Measurements from ENCODE around the gene CALCR. TPM values are rescaled to one million over a fixed set of nuclear protein-coding genes. Genes with fewer than 3 reads are reported as not detected.

CALCR gene
- polyA plus RNA-seq, 2 of the 4 experiments (the other 2 are of a cell fraction) = 0.06 TPM; not detected in 1

- Histone ChIP-seq H3K4me1 (no peaks in the 10 kb centered on the region), H3K9me3 (no peaks in the 10 kb centered on the region), H3K27ac (no peak overlapping the region), H3K4me2 (no peak overlapping the region), H3K4me3 (no peak overlapping the region)
- CTCF ChIA-PET = interaction anchor here (0.6 to 3.8 kb wide), 2 partner anchors 11 to 663 kb away, joined by 3 to 11 read pairs; no protein-coding TSS in a partner anchor
- WGBS (ENCODE audit: missing lambda C conversion rate) = 29% methylated on average over 2 of the region's 2 CpGs
- DNase-seq (ENCODE audit: low read depth in 1 of 2, low spot score in 1 of 2) (no peak), ATAC-seq (no peak), FAIRE-seq (no peak)
- POLR2A ChIA-PET = no interaction called here
- TF ChIP-seq JUN (IDR thresholded peaks at IDR 0.05) (no peak), PBX3 (IDR thresholded peaks at IDR 0.05) (no peak), CHD4 (IDR thresholded peaks at IDR 0.05; ENCODE audit: borderline replicate concordance) (no peak), SMC3 (IDR thresholded peaks at IDR 0.05) (no peak), EHMT2 (IDR thresholded peaks at IDR 0.05; ENCODE audit: low read depth) (no peak), ZFP36 (IDR thresholded peaks at IDR 0.05; ENCODE audit: borderline replicate concordance, partially characterized antibody) (no peak), RNF2 (IDR thresholded peaks at IDR 0.05; ENCODE audit: borderline replicate concordance, low read depth) (no peak), NPAS2 (CRISPR knock-in tag; IDR thresholded peaks at IDR 0.05; ENCODE audit: borderline replicate concordance) (no peak), RARB (CRISPR knock-in tag; IDR thresholded peaks at IDR 0.05) (no peak), HOXA7 (CRISPR knock-in tag; IDR thresholded peaks at IDR 0.05) (no peak), CBX2 (IDR thresholded peaks at IDR 0.05; ENCODE audit: borderline replicate concordance, low read depth) (no peak), REST (IDR thresholded peaks at IDR 0.05) (no peak), CEBPB (IDR thresholded peaks at IDR 0.05) (no peak), RFX5 (IDR thresholded peaks at IDR 0.05) (no peak), ZSCAN20 (CRISPR knock-in tag; IDR thresholded peaks at IDR 0.05) (no peak), RCOR1 (IDR thresholded peaks at IDR 0.05; ENCODE audit: low read depth, low read length) (no peak), E2F6 (IDR thresholded peaks at IDR 0.05; ENCODE audit: borderline replicate concordance, low read depth) (no peak), BCL3 (IDR thresholded peaks at IDR 0.05) (no peak)
Observed at GRCh38 chr7:93432130-93432529, 142.4 kb downstream of the CALCR start.

GRCh38 chr7:93430917-93431588, 143.5 kb downstream of the CALCR start:
- no peak for FAIRE-seq
- no peak for TF ChIP-seq REST (IDR thresholded peaks at IDR 0.05)
- no peak for TF ChIP-seq BCL3 (IDR thresholded peaks at IDR 0.05)
- no peak for TF ChIP-seq ZC3H11A (IDR thresholded peaks at IDR 0.05)
- TF ChIP-seq USF2 (IDR thresholded peaks at IDR 0.05) = no peak
- no peak for TF ChIP-seq KDM5A (IDR thresholded peaks at IDR 0.05)

More at GRCh38 chr7:93430917-93431588, 143.5 kb downstream of the CALCR start:
- no peaks in the 10 kb centered on the region for H3K9me3 ChIP-seq
- ChIA-PET POLR2A (no interaction called here), CTCF (interaction anchor here (3.8 kb wide), 1 partner anchor 12 kb away, joined by 11 read pairs; no protein-coding TSS in a partner anchor)
- no peaks in the 10 kb centered on the region for H3K4me1 ChIP-seq
- H3K4me2 ChIP-seq = no peak overlapping the region
- no peak overlapping the region for H3K27ac ChIP-seq
- WGBS (ENCODE audit: missing lambda C conversion rate) = 36% methylated on average over 8 of the region's 8 CpGs
- DNase-seq (ENCODE audit: low read depth in 1 of 2, low spot score in 1 of 2) (no peak), ATAC-seq (no peak)
- no peak overlapping the region for H3K4me3 ChIP-seq
